HG02970 (cell line): ENCODE results near the gene HOXD1.

Source experiments
- ATAC-seq: cut with Tn5 transposase; IDR thresholded peaks from one replicate; pipeline ENCODE4 v1.9.1; 2021; ENCODE audit warnings: mild to moderate bottlenecking, moderate library complexity, moderate number of reproducible peaks; ENCODE audit not compliant: unreplicated experiment, low FRiP score

The HOXD1 gene

DNA sequence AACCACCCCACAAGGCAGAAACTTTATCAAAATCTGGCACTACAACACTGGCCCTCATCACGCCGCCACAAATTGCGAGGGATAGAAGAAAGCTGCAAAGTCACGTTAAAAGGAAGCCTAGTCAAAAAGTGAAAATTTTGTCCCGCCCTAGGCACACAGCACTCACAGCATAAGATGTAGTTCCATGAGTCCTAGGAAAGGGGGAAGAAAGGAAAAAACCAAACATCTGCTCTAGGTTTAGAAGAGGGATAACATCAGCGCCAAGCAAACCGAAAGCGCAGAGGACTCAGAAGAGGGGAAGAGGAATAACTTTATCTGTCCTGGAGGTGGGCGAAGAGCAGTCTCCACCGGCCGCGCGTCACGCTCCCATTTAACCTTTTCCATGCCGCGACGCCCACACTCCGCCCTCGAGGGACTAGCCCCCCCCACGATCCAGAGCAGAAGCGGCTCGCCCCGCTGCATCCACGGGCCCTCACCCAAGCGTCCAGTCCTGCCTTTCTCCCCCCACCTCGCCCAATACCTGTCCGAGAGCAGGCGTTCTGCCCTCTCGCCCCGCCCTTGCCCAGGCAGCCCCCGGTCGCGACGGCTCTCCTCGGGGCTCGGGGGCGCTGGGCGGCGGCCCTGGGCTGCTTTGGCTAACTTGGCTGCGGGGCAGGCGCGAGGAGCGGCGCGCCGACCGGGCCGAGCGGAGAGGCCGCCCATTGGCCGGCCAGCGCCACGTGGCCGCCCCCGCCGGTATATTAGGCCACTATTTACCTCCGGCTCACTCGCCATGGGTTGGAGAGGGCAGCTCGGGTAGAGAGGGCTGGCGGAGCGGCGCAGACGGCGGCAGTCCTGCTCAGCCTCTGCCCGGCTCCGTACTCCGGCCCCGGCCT lies at the start of gene HOXD1:
Gene HOXD1, plus strand, starts transcription at position 770 of the 875 bp plus-strand sequence. CDS start 134 bp downstream, outside the sequence.
- ATAC-seq, result no peak

GRCh38 chr2:176138923-176139660 lies 49.4 kb upstream of the HOXD1 start:
- ATAC-seq, result no peak

DNA sequence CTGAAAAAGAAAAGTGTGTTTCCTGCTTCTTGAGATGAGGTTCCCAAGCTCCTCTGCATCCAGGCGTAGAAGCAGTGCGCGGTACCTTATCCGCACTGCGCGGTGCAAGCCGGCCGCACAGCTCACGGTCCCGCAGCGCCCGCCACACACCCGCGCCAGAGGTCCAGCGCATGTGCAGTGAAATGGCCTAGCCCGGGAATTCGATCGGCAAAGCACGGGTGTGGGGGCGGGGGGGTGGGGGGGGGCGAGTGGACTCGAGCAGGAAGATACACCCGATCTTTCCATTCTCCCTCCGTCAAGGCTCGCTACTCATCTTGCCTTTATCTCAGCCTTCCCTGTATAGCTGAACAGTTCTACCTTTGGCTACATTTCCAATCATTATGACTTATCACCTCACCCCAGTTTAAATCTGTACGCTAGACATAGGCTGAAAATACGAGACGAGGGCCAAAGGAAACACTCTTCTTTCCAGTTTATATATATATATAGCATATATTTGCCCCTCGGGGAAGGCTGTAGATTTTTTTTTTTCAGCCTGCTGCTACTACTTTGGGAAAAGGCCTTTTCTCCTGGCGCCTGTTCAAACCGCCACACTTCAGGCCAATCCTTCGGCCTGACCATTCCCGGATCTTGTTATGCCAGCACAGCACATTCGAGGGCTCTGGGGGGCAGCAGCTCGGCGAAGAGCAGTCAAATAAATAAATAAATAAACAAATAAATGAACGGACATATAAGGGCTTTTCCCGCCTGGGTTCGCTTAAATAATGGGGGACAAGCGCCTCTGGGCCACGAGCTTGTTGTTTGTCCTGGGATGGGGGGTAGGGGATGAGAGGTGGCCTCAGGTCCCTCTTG lies 48.6 kb upstream of the HOXD1 start:
- no peak for ATAC-seq

DNA sequence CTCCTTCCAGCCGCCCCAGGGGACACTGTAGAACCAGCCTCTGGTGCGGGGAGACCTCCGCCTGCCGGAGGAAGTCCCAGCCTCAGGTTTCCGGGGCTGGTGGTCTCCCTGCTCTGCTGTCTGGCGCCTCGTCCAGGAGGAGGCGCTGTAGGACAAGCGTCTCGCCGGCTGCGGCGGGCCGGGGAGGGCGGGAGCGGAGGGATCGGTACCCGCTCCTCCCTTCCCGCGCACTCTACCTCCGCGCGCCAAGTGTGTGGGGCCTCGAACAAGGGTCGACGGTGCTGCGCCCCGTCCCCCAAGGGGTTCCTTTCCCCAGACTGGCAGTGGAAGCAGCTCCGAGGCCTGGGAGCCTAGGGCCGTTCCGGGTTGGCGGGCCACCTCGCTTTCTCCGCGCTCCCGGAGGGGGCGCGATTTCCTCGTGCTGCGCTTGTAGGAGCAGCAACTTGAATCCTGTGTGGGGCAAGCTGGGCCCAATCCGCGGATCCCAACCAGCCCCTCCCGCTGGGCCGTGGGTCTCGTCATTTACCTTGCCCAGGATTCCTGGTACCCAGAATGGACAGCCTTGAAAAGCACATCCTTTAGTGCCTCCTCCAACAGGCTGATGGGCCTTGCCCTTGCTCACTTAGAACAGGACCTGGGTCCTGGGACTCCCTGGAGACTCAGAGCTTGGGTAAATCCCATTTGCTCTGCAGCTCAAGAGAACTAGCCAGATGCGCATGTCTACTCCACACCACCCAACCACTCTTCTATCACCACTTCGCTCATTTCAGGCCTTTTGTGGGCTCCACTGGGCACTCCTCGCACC lies 47.8 kb upstream of the HOXD1 start:
- peak; percentile 93 for ATAC-seq

- no peak for ATAC-seq
Observed at GRCh38 chr2:176142281-176142680, 46.2 kb upstream of the HOXD1 start.

GRCh38 chr2:176145085-176145969 lies 43.1 kb upstream of the HOXD1 start:
- ATAC-seq, result no peak

DNA sequence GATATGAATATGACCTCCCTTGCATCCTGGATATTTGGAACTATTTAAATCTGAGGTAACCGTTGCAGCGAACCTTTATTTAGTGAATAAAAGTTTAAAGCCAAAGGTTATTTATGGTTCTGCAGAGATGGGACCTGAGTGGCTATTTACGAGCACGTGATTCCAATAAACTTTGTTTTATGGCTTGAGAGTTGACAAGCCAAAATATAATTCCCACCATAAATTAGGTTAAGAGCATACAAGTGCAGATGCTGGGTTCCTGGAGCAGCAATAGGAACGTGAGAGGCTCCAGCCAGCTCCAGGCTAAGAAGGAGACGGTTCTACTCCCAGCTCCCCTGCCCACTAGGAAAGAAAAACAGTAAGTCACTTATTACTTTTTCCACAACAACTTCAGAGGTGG lies 42.4 kb upstream of the HOXD1 start:
- no peak for ATAC-seq

DNA sequence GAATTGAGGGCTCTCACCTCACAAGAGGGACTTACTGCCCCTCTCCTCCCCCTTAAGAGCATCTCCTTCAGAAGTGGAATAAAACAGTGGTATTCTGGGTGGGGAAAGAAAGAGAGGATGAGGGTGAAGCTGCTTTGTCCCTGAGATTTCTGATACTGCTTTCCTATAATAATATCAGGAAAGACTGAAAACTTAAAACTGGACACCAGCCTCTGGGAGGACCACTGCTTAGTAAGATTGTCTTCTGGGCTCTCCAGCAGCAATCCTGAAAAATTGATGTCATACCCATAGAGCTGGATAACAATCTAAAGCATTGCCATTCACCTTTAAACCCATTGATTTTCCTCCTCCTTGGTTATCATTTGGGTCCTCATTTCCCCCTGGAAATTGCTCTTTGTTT lies 41.8 kb upstream of the HOXD1 start:
- ATAC-seq, result no peak

DNA sequence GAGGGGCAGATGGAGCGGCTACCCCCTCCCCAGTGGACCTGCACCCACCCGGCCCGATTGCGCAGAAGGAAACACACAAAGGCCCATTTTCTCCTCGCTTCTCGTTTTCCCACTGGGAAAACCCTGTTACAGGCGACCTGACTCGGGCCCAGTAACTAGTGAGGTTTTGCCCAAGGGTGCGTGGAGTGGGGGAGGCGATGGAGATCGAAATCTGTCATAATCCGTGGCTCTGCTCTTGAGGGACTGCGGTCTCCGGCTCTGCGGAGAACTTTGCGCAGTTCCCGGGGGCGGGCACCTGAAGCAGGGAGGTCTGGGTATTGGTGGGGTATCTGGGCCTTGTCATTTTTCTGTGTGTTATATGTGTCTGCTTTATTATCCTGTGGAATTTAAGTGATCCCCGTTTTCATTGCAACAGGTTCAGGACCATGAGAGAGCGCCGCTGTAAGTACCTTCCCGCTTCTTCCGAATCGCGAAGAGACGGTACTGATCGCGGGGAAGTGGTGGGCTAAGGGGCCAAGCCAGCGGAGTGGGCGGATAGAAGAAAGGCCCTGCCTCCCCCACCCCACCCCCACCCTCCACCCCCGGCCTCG lies 41.2 kb upstream of the HOXD1 start:
- no peak for ATAC-seq

DNA sequence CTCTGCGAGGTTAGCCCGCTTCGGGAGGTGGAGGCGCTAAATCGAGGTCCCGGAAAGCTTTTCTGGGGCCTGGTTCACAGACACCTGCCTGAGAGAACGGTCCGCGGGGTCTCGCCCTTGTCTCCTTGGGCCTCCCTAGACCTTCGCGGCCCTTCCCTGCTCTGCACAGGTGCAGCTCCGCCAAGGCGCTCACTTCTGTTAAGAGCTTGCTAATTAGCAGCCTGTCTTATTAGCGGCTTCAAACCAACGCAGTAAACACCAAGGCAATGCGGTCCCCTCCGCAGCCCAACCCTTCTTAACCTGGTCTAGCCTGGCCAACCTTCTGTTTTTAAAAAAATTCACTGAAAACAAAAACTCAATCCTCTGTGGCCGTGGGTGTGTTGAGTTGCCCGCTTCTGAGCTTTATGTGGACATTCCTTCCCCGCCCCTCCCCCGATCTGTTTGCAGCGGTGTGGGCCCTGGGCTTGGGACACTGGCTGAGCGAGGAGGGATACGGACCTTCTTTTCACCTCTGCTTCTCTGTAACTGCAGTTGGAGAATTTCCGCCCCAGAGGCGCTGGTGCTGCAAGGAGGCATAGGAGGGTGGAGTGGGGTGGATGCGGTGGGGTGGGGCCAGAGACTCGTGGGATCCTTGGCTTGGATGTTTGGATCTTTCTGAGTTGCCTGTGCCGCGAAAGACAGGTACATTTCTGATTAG lies 40.5 kb upstream of the HOXD1 start:
- no peak for ATAC-seq

DNA sequence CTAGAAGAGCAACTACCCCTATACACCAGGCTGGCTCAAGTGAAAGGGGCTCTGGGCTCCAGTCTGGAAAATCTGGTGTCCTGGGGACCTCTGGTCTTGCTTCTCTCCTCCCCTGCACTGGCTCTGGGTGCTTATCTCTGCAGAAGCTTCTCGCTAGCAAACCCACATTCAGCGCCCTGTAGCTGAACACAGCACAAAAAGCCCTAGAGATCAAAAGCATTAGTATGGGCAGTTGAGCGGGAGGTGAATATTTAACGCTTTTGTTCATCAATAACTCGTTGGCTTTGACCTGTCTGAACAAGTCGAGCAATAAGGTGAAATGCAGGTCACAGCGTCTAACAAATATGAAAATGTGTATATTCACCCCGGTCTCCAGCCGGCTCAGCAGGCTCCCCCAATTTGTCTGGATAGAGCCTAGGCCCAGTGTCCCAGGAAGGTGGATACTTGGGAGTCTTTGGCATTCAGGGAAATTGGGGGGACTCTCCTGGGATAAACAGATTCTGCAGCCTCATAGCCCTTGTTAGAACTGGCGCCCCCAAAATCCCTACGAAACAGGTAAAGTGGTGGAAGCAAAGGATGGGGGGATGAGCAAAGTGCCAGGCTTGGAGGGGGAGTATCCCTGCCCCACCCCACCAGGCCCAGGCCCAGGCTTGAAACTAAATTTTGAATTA lies 39.6 kb upstream of the HOXD1 start:
- no peak for ATAC-seq

DNA sequence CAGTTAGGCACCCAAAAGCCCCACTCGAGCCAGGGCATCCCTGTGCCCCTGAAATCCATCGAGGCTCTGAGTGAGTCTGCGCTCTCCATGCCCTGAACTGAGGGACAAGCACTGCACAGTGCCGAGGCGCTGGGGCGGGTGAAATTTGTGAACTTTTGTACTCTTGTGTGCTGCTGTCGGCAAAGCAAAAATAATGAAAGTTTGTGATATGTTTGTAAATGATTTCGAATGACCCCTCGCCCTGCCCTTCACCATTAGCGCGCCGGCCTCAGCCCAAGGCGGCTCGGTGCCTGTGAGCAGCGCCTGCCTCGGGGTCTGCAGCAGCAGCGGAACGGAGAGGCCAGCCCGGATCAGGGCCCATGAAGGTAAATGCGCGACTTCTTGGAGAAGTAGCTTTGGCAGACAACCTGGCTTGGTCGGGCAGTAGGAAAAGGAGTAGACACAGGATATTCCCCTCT lies 39.0 kb upstream of the HOXD1 start:
- ATAC-seq, result no peak

GRCh38 chr2:176149939-176150583 lies 38.4 kb upstream of the HOXD1 start:
- no peak for ATAC-seq

DNA sequence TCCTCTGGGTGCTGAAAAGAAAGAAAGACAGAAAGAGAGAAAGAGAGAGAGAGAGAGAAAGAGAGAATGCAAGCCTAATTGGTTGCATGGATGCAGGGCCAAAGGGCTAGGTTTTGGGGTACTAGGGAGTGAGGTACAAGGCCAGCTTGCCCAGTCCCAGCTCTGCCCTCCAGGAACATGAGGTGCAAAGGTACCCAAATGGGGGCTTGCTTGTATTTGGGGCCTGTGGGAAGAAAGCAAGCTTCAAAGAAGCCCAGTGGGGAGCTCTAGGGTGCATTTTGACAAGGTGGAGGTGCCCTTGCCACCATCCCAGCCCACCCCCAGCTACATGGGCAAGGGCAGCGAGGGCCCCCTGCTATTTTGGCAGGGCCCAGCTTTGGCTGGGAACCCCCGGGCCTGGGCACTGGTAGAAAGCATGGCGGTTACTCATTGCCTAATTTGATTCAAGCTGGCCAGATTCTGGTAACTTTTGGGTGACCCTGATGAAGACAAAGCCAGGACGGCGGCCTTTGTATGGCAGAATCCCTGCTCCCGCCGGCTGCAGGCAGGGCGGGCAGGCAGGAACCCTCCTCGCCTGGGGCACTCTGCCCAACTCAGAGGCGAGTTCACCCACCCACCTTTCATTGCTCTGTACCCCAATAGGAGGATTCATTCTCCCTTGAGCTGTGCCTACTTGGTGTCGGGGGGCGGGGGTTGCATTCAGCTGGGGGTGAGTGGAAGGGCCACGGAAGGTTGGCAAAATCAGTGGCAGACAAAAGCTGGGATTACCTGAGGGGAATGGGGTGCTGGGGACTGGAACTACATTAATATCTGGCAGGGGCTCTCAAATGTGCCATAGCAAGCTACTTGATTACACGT lies 37.7 kb upstream of the HOXD1 start:
- ATAC-seq, result no peak

GRCh38 chr2:176151442-176152287 lies 36.8 kb upstream of the HOXD1 start, which contains the start of gene HOXD4:
Gene HOXD4, plus strand, starts transcription at chr2:176151550. Its CDS starts 84 bp downstream, at chr2:176151634.
- no peak for ATAC-seq
